Measurements from ENCODE around the gene CACFD1. TPM values are rescaled to one million over a fixed set of nuclear protein-coding genes. Genes with fewer than 3 reads are reported as not detected.
"Not testable (repeated sequence)": the region's sequence is repeated elsewhere in the genome, so short reads cannot be mapped to it uniquely, and the experiment has no call there.

CACFD1 gene
- total RNA-seq, 1 donor from 2014 or later, result 24.6 TPM

DNA sequence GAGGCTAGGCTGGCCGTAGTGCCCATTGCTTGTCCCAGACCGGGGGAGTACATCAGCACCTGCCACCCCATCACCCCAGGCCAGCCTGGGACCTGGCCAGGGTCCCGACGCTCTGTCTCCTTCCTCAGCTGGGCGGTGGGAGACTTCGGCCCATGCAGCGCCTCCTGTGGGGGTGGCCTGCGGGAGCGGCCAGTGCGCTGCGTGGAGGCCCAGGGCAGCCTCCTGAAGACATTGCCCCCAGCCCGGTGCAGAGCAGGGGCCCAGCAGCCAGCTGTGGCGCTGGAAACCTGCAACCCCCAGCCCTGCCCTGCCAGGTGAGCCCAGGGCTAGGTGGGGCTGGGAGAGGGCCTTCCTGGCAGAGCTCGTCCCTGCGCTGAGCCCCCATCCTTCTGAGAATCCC is 16.5 kb upstream of the CACFD1 start:
- no peak for DNase-seq (ENCODE audit: low read depth)
- TF ChIP-seq, protein P1, sequence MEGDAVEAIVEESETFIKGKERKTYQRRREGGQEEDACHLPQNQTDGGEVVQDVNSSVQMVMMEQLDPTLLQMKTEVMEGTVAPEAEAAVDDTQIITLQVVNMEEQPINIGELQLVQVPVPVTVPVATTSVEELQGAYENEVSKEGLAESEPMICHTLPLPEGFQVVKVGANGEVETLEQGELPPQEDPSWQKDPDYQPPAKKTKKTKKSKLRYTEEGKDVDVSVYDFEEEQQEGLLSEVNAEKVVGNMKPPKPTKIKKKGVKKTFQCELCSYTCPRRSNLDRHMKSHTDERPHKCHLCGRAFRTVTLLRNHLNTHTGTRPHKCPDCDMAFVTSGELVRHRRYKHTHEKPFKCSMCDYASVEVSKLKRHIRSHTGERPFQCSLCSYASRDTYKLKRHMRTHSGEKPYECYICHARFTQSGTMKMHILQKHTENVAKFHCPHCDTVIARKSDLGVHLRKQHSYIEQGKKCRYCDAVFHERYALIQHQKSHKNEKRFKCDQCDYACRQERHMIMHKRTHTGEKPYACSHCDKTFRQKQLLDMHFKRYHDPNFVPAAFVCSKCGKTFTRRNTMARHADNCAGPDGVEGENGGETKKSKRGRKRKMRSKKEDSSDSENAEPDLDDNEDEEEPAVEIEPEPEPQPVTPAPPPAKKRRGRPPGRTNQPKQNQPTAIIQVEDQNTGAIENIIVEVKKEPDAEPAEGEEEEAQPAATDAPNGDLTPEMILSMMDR (IDR thresholded peaks at IDR 0.05; ENCODE audit: insufficient read depth, low read length, poor library complexity, severe bottlenecking), result no peak
- Histone ChIP-seq H3K27me3 (ENCODE audit: control insufficient read depth, insufficient read depth, low read length) (peaks cover 7% of the 10 kb centered on the region), H3K36me3 (ENCODE audit: control insufficient read depth, insufficient read depth, low read length) (no peaks in the 10 kb centered on the region), H3K4me3 (ENCODE audit: low read depth, low read length) (no peak overlapping the region)

GRCh38 chr9:133443982-133444381 is 15.8 kb upstream of the CACFD1 start:
- Histone ChIP-seq H3K36me3 (ENCODE audit: control insufficient read depth, insufficient read depth, low read length) (no peaks in the 10 kb centered on the region), H3K27me3 (ENCODE audit: control insufficient read depth, insufficient read depth, low read length) (peaks cover 11% of the 10 kb centered on the region), H3K4me3 (ENCODE audit: low read depth, low read length) (no peak overlapping the region)
- TF ChIP-seq, protein P1 (IDR thresholded peaks at IDR 0.05; ENCODE audit: insufficient read depth, low read length, poor library complexity, severe bottlenecking), result no peak
- DNase-seq (ENCODE audit: low read depth), result no peak

DNA sequence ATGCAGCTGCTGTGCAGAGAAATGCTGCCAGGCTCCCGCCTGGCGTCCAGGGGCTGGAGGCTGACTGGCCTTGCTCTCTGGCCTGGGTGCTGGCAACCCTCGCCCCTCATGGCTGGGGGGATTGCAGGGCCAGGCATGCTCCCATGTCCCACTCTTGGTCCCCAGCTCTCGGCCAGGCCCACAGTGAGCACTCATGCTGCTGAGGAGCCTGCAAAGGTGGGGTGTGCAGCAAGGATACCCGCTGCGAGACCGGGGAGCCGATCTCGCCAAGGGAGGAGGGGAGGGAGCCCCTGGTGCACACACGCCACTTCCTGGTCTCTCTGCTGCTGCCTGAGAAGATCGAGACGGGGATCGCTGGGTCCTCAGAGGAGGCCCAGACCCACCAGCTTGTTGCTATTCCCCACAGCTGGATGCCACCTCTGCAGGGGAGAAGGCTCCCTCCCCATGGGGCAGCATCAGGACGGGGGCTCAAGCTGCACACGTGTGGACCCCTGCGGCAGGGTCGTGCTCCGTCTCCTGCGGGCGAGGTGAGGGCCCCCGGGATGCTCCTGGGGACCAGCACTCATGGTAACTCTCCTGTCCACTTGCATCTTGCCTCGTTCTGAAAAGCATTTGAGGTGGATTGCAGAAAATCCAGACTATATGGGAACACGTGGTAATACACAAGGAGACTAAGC is 14.3 kb upstream of the CACFD1 start:
- TF ChIP-seq, protein P1 (IDR thresholded peaks at IDR 0.05; ENCODE audit: insufficient read depth, low read length, poor library complexity, severe bottlenecking), result no peak
- no peak for DNase-seq (ENCODE audit: low read depth)
- H3K27me3 ChIP-seq (ENCODE audit: control insufficient read depth, insufficient read depth, low read length), result peaks cover 11% of the 10 kb centered on the region
- H3K36me3 ChIP-seq (ENCODE audit: control insufficient read depth, insufficient read depth, low read length), result no peaks in the 10 kb centered on the region
- no peak overlapping the region for H3K4me3 ChIP-seq (ENCODE audit: low read depth, low read length)

DNA sequence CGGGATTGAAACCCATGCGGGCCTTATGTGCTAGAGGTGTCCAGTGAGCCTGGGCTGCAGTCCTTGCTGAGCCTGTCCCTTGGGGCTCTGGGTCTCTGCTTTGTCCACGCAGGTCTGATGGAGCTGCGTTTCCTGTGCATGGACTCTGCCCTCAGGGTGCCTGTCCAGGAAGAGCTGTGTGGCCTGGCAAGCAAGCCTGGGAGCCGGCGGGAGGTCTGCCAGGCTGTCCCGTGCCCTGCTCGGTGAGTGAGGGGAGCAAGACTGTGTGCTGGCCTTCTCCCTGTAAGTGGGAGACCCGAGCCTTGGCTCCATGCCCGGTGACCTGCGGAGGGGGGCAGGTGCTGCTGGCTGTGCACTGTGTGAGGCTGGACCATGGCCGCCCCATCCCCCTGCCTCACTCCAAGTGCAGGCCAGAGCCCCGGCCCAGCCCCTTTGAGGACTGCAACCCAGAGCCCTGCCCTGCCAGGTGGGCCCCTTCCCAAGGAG is 11.2 kb upstream of the CACFD1 start:
- Histone ChIP-seq H3K36me3 (ENCODE audit: control insufficient read depth, insufficient read depth, low read length) (no peaks in the 10 kb centered on the region), H3K27me3 (ENCODE audit: control insufficient read depth, insufficient read depth, low read length) (peaks cover 11% of the 10 kb centered on the region), H3K4me3 (ENCODE audit: low read depth, low read length) (no peak overlapping the region)
- TF ChIP-seq, protein P1 (IDR thresholded peaks at IDR 0.05; ENCODE audit: insufficient read depth, low read length, poor library complexity, severe bottlenecking), result no peak
- no peak for DNase-seq (ENCODE audit: low read depth)

GRCh38 chr9:133449760-133450159 is 10.0 kb upstream of the CACFD1 start:
- H3K4me3 ChIP-seq (ENCODE audit: low read depth, low read length), result no peak overlapping the region

DNA sequence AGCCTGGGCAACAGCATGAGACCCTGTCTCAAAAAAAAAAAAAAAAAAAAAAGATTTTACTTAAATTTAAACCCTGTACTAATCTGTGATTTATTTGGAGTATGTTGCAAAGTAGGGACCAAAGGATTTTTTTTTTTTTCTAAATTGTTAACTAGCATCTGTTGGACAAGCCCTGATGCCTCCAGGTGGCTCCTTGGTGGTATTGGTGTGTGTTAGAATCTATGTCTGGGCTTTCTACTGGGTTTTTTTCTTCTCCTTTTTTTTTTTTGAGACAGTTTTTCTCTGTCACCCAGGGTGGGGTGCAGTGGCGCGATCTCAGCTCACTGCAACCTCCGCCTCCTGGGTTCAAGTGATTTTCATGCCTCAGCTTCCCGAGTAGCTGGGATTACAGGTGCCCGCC is 7.9 kb upstream of the CACFD1 start:
- not testable (repeated sequence) for DNase-seq (ENCODE audit: low read depth); H3K4me3 ChIP-seq (ENCODE audit: low read depth, low read length); H3K27me3 ChIP-seq (ENCODE audit: control insufficient read depth, insufficient read depth, low read length); H3K36me3 ChIP-seq (ENCODE audit: control insufficient read depth, insufficient read depth, low read length)

More at GRCh38 chr9:133449760-133450159, 10.0 kb upstream of the CACFD1 start:
- Histone ChIP-seq H3K36me3 (ENCODE audit: control insufficient read depth, insufficient read depth, low read length) (no peaks in the 10 kb centered on the region), H3K27me3 (ENCODE audit: control insufficient read depth, insufficient read depth, low read length) (peaks cover 10% of the 10 kb centered on the region)
- TF ChIP-seq, protein P1 (IDR thresholded peaks at IDR 0.05; ENCODE audit: insufficient read depth, low read length, poor library complexity, severe bottlenecking), result no peak
- DNase-seq (ENCODE audit: low read depth), result no peak
